Activated CD4-positive, CD25-positive, alpha-beta regulatory T cell treated with anti-CD3 and anti-CD28 coated beads, Interleukin-2, amount 50 U/mL, for 16 hours (primary cell): ENCODE data around the gene MAPKAPK5.
"Not testable (repeated sequence)": the region's sequence is repeated elsewhere in the genome, so short reads cannot be mapped to it uniquely, and the experiment has no call there.

Source experiments
- DNase-seq: peaks from one replicate; pipeline ENCODE4 v3.0.0-alpha.2; 2020; ENCODE audit warnings: low read depth, low spot score

The MAPKAPK5 gene

DNA sequence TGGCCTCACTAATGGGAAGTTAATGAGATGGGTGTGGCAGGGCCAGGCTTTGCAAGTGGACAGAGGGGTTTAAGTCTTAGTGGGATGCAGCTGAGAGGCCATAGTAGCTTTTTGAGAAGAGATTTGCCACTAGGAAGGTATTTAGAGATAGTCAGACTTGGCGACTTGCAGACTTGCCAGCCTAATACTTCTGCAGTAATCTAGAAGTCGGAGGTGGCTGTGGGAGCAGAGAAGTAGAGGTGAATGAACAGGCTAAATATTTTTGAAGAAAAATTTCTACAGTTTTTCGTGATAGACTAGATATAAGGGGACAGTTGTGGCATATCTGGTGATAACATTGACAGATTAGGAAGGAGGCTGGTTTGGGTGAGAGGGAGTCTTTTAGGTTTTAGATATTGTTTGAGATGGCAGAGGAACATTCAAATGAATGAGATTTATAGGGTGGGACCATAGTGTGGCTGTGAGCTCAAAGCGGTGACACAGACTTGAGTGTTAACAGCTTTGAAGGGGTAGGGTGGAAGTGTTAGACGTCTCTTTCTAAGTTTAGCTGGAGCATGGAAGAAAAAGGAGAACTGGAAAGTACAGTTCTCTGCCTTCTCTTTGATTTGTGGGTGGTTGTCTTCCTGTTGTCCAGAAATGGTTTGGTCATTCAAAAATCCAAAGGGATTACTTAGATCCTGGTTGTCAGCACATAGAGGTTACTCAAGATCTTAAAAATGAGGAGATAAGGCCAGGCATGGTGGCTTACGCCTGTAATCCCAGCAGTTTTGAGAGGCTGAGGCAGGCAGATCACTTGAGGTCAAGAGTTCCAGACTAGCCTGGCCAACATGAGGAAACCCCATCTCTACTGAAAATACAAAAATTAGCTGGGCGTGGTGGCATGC lies 44.9 kb downstream of the MAPKAPK5 start:
- no peak for DNase-seq

- DNase-seq, result no peak
Measured at GRCh38 chr12:111887926-111888745, 46.1 kb downstream of the MAPKAPK5 start.

- no peak for DNase-seq
Measured at GRCh38 chr12:111893287-111893686, 51.3 kb downstream of the MAPKAPK5 start.

DNA sequence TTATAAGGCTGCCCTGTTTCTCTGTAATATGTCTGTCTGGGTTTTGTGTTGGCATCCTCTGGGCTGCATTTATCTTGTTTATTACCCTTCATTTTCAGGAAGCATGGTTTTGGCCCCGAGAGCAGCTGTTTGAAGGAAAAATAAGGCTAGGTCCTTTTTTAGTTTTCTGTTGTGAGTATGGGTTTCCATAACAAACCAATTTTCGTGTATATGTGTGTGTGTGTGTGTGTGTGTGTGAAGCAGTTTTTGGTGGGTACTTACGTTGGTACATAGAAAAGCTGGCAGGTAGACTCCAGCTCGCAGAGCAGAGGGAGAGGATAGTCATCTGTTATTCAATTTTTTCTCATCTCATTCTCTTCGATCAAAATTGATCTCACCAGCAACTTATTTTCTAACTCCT lies 52.5 kb downstream of the MAPKAPK5 start:
- no peak for DNase-seq

DNA sequence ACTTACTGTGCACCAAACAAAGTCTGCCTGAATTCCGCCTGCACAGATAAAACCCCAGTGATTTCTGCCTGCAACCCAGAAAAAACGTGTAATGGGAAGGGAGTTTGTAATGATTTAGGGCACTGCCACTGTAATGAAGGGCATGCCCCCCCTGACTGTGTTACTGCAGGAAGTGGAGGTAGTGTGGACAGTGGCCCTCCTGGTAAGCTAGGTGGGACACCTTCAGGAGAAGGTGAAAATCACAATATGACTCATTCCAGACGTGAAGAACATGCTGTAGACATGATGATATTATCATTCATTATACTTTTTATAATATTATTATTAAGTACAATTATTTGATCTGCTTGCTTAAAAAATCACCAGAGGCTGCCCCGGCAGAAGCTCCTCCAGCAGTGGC lies 59.2 kb downstream of the MAPKAPK5 start:
- no peak for DNase-seq

DNA sequence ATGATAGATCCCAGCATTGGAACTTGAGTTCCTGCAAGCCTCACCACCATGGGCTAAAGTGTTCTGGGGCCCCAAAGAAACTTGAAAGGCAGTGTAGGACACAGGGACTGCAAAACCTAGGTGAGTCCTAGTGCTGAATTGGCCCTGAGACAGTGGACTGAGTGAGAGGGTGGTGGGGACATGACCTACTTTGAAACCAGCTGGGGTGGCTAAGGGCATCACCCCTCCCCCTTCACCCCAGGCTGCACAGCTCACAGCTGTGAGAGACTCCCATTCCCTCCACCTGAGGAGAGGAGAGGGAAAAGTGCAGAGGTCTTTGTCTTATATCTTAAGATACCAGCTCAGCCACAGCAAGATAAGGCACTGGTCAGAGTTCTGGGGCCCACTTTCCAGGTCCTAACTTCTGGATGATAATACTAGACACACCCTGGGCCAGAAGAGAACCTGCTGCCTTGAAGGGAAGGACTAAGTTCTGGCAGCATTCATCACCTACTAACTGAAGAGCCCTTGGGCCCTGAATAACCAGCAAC lies 62.5 kb downstream of the MAPKAPK5 start:
- no peak for DNase-seq

DNA sequence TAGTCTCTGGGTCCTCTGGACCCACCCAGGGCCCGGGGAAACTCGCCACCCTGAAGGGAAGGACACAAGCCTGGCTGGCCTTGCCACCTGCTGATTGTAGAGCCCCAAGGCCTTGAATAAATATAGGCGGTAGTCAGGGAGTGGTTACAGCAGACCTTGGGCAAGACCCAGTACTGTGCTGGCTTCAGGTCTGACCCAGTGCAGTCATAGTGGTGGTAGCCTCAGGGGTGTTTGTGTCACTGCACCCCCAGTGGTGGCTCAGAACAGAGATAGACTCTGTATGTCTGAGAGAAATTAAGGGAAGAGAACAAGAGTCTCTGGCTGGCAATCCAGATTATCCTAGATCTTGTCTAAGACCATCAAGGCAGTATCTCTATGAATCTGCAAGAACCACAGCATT lies 63.5 kb downstream of the MAPKAPK5 start:
- DNase-seq, result no peak

DNA sequence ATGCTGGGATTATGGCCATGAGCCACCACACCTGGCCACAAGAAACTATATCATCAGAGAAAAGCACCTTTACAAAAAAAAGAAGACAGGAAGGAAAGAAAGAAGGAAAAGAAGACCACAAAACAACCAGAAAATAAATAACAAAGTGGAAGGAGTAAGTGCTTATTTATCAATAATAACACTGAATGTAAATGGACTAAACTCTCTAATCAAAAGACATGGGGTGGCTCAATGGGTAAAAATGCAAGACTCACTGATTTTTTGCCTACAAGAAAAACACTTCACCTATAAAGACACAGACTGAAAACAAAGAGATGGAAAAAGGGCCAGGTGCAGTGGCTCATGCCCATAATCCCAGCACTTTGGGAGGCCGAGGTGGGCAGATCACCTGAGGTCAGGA lies 65.7 kb downstream of the MAPKAPK5 start:
- DNase-seq, result no peak

GRCh38 chr12:111925171-111925570 lies 83.1 kb downstream of the MAPKAPK5 start:
- no peak for DNase-seq

DNA sequence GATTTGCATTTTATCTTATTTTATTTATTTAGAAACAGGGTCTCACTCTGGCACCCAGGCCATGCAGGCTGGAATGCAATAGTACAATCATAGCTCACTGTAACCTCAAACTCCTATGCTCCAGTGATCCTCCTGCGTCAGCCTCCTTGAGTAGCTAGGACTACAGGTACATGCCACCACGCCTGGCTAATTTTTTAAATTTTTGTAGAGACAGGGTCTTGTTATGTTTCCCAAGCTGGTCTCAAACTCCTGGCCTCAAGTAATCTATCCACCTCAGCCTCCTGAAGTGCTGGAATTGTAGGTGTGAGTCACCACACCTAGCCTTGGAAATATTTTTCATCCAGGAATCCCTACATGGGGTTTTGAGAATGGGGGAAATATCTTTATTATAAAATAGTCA lies 84.6 kb downstream of the MAPKAPK5 start:
- no peak for DNase-seq

DNA sequence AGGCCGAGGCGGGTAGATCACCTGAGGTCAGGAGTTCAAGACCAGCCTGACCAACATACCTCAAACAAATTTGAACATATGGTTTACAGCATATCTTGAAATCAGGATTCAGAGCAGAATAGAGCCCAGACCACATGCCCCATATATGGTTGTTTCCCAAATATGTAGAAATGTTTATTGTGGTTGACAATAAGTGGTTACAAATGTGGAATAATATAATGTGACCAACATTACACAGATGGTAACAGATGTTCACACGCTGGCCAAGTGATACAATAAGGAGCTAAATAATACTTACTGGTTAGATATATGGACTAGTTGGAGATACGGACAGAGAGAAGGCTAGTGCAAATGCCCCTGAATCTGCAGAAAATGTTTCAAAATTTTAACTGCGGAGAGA lies 85.3 kb downstream of the MAPKAPK5 start:
- DNase-seq, result no peak

GRCh38 chr12:111932241-111932640 lies 90.2 kb downstream of the MAPKAPK5 start:
- DNase-seq, result no peak

DNA sequence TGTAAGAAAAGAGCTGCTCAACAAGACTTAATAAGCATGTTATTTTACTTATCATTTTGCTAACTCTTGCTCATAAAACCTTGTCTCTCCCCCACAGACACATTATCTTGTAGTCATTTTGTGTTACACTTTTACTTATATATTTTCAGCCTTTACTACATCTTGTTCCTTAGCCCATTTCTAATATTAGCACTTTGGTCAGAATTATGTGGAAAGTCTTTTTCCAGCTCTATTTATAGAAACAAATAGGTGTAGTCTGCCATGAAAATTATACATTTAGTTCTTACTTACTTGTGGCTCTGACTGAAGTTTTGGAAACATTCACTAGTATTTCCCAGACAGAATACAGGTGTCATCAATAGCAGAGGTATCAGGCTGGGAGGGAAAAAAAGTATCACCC lies 94.8 kb downstream of the MAPKAPK5 start:
- DNase-seq, result no peak

- no peak for DNase-seq
Measured at GRCh38 chr12:111937429-111937828, 95.4 kb downstream of the MAPKAPK5 start.

DNA sequence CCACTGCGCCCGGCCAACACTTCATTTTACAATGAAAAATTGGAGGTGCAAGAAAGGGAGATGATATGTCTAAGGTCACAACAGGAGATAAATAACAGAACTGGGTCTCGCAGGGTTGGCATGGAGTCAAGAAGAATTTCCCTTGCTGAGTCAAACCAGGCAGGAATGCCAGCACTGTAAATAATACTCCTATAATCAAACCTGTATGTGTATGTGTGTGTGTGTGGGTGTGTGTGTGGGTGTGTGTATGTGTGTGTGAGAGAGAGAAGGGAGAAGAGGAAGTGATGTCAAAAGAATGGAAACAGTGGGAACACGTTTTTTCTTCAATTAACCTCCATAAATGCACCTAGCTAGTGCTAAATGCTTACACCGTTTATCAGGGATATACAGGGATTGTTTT lies 100.5 kb downstream of the MAPKAPK5 start:
- DNase-seq, result no peak

DNA sequence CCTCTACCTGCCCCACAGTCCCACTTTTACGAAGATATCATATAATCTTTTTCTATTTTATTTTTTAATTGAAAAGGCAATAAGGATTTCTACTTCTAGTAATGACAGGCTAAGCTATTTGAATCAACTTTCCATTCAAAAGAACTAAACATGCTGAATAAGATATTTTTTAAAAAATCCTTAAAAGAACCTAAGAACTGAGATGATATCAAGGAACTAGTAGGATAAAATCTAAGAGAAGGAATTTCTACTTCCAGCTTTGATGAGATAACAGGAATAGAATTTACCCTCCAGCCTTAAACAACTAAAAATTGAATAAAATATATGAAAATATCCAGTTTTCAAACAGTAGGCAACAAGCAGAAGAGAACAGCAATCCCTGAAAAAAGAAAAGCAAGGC lies 101.9 kb downstream of the MAPKAPK5 start:
- DNase-seq, result no peak

DNA sequence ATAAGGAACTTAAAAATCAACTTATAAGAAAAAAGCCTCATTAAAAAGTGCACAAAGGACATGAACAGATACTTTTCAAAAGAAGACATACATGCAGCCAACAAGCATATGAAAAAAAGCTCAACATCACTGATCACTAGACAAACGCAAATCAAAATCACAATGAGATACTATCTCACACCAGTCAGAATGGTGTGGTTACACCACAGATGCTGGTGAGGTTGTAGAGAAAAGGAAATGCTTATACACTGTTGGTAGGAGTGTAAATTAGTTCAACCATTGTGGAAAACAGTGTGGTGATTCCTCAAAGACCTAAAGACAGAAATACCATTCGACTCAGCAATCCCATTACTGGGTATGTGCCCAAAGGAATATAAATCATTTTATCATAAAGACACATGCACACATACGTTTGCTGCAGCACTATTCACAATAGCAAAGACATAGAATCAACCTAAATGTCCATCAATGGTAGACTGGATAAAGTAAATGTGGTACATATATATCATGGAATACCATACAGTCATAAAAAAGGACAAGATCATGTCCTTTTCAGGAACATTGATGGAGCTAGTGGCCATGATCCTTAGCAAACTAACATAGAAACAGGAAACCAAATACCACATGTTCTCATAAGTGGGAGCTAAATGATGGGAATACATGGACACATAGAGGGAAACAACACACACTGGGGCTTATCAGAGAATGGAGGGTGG lies 109.1 kb downstream of the MAPKAPK5 start:
- not testable (repeated sequence) for DNase-seq
